SHP77 treated with DMSO at 0.1 percent for 48 hours (cell line): ENCODE results near the gene PRXL2A.

ENCODE experiments used
- DNase-seq: peaks from one replicate; lab custom pipeline; 2025; lab: John Stamatoyannopoulos, UW

PRXL2A gene

GRCh38 chr10:80461208-80462183 lies 53.1 kb downstream of the PRXL2A start:
- DNase-seq: no peak

DNA sequence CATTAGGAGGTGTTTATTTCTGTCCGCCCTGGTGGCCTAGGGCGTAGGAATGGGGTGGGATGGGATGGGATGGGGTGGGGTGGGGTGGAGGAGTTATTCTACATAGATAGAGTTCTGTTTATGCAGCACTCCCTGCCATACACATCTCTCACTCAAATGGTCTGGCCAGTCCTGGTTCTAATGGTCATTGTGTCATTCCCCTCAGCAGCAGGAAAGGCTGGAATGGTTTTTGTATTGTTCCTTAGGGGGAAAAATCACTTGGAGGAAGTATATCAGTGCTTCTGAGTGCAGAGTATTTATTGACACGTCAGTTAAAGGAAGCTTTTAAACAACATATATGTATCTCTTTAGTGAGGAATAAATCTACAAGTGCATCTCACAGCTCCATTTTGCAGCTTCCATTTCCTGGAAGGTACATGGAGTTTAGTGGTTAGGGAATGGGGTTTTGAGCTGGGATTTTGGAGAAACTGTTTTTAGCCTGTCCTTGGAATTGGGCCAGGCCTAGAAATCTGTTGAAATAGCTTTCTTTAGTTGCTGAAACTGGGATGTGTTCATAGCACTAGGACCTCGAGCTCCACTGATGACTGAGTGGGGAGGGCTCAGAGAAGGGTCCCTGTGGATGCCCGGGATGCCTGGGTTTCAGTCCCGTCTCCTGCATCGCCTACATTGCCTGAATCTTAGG lies 54.1 kb downstream of the PRXL2A start:
- no peak for DNase-seq

GRCh38 chr10:80462981-80463741 lies 54.8 kb downstream of the PRXL2A start:
- no peak for DNase-seq

- DNase-seq: no peak
Observed at GRCh38 chr10:80463868-80464267, 55.5 kb downstream of the PRXL2A start.

GRCh38 chr10:80464557-80465450 lies 56.5 kb downstream of the PRXL2A start:
- DNase-seq: no peak

DNA sequence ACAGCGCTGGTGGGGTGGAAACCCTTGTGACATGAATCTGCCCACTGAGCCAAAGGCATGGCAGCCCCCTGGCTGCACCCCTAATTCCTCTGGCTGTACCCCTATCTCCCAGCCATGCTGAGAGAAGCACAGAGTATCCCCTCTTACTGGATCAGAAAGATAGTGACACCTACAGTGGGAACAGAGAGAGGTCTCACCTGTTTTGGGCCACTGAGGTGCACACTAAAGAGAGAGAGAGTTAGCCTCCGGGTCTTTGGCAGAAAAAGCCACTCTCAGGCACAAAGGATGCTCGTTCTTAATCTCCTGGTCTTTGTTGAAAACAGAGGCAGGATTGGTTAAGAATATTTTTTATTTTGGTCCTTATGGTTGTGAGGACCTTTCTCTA lies 57.1 kb downstream of the PRXL2A start:
- DNase-seq: no peak

GRCh38 chr10:80465839-80466590 lies 57.7 kb downstream of the PRXL2A start:
- no peak for DNase-seq

GRCh38 chr10:80466724-80467326 lies 58.5 kb downstream of the PRXL2A start:
- DNase-seq: no peak

DNA sequence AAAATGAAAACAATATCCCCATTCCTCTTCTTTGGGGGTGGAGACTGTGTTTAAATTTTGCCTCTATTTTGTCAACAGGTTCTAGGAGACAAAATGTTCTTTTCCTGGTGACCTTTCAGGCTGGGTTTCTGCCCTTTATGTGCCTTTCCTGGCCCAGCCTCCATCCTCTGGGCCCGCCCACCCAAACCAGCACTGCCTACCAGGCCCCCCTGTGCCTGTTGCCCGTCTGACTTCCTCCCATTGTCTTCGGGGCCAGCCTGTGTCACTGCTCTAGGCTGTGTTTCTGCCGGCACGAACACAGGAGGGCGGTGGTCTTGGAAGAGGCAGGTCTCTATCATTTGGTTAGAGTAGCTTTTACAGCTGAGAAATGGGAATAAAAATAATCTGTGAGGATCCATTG lies 59.7 kb downstream of the PRXL2A start:
- DNase-seq: no peak

DNA sequence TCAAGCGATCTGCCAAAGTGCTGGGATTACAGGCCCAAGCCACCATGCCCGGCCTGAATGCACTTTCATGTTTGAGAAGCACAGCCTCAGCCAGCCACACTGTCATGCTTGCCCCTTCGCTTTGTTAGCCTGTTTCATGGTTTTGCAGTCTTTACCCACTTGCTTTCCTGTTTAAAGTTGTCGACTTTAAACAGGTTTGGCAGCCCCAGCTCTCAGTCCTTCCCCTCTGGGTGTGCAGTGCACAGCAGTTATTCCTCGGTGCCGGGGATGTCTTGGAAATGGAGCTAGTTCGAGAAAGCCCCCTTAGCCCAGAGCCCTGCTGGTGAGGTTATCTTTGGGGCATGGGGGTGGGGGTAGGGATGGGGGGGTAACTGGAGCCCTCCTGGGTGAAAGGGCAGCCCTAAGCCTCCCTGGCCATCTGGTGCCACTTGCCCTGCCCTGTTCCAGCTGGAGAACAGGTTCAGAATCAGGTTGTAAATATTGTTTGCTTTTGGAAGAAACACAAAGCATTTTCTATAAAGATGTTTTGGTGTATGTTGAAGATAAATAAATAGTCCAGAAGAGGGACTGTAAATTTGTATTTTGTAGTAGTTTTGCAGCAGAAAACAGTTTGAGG lies 60.6 kb downstream of the PRXL2A start:
- DNase-seq: no peak

GRCh38 chr10:80470266-80470665 lies 61.9 kb downstream of the PRXL2A start:
- DNase-seq: no peak

DNA sequence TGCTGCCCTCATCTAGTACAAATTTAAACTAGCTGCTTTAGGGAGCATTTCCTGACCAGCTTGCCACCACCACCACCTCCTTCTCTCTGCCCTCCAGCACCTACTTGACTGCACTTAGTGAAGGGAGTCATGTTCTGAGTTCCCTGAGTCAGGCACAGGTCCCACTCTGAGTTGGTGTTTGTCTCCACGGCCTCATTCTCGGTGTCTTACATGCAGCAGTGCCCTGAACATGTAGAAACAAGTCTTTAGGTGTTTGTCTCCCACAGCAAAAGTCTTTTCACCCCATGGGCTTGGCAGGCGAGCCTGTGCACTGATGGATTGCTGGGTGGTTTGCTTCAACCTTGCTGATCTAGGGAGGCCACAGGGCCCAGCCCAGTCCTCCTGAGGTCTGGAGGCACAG lies 62.6 kb downstream of the PRXL2A start:
- DNase-seq: no peak

GRCh38 chr10:80471715-80472233 lies 63.4 kb downstream of the PRXL2A start:
- DNase-seq: no peak

GRCh38 chr10:80472234-80473095 lies 64.1 kb downstream of the PRXL2A start:
- DNase-seq: no peak

DNA sequence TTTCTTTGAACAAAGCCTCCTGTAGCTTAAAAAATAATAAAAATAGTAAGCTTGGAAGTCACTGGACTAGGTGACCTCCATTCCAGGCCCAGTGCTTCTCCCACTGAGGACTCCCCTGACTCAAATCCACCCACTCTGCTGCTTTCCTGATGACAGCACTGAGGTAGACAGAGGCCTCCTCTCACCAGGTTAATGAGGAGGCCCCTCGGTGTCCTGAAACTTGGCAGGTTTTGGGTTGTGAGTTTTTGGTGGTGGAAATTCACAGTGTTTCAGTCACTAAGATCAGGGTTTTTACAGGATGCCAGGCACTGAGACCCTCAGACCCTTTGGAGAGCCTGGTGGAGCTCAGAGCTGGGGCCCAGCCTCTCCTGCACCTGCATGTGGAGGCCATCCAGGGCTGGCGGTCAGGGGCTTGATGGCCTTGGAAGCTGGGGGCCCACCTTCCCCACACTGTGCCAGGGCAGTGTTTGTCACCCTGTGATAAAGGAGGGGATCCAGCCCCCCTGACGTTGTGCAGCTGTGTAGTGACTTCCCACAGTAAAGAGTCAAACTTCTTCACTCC lies 64.8 kb downstream of the PRXL2A start:
- no peak for DNase-seq

GRCh38 chr10:80473692-80474596 lies 65.6 kb downstream of the PRXL2A start:
- DNase-seq: no peak

- no peak for DNase-seq
Observed at GRCh38 chr10:80474597-80474910, 66.2 kb downstream of the PRXL2A start.
